SK-N-SH treated with all-trans-retinoic acid at 6 μM for 48 hours (cell line): Measurements from ENCODE around the gene SLC30A10.

Experiments used
- ATAC-seq: fragments of 200-7000 bp; cut with Tn5 transposase; 3 replicates; pipeline ENCODE4 v1.9.1; 2020; ENCODE audit warnings: mild to moderate bottlenecking, moderate library complexity
- ARNTL ChIP-seq: fragments of 450-650 bp; formaldehyde crosslinking; IDR thresholded peaks from 2 replicates; pipeline ENCODE4 v1.5.0; 2020; ENCODE audit warnings: low read depth, mild to moderate bottlenecking, moderate library complexity, borderline replicate concordance
- BACH2 ChIP-seq: fragments of 250-450 bp; sonication (Bioruptor Pico); IDR thresholded peaks from 2 replicates; pipeline ENCODE4 v1.9.0; 2021; ENCODE audit warnings: mild to moderate bottlenecking, borderline replicate concordance
- CSDC2 ChIP-seq: fragments of 250-450 bp; sonication (Bioruptor Pico); IDR thresholded peaks from 2 replicates; pipeline ENCODE4 v1.5.0; 2020; ENCODE audit warnings: mild to moderate bottlenecking, moderate library complexity
- ESRRG ChIP-seq: fragments of 250-450 bp; sonication (Bioruptor Pico); IDR thresholded peaks from 2 replicates; pipeline ENCODE4 v1.6.1; 2021; ENCODE audit warnings: mild to moderate bottlenecking
- GLIS3 ChIP-seq: fragments of 250-450 bp; sonication (Bioruptor Pico); IDR thresholded peaks from 2 replicates; pipeline ENCODE4 v1.5.0; 2020; ENCODE audit warnings: mild to moderate bottlenecking, moderate library complexity
- OSR1 ChIP-seq: fragments of 250-450 bp; sonication (Bioruptor Pico); IDR thresholded peaks from 2 replicates; pipeline ENCODE4 v1.8.0; 2022; ENCODE audit warnings: moderate library complexity, mild to moderate bottlenecking, inconsistent platforms
- PATZ1 ChIP-seq: fragments of 250-450 bp; sonication (Bioruptor Pico); IDR thresholded peaks from 2 replicates; pipeline ENCODE4 v1.8.0; 2020; ENCODE audit warnings: mild to moderate bottlenecking, moderate library complexity, borderline replicate concordance
- PPARA ChIP-seq: fragments of 250-450 bp; sonication (Bioruptor Pico); IDR thresholded peaks from 2 replicates; pipeline ENCODE4 v1.5.0; 2020; ENCODE audit warnings: mild to moderate bottlenecking, borderline replicate concordance
- SNAI2 ChIP-seq: fragments of 250-450 bp; sonication (Bioruptor Pico); IDR thresholded peaks from 2 replicates; pipeline ENCODE4 v1.5.0; 2020; ENCODE audit warnings: mild to moderate bottlenecking, moderate library complexity
- TCF4 ChIP-seq: fragments of 250-450 bp; sonication (Bioruptor Pico); IDR thresholded peaks from 2 replicates; pipeline ENCODE4 v1.8.0; 2021; ENCODE audit warnings: mild to moderate bottlenecking, moderate library complexity, borderline replicate concordance
- TOX ChIP-seq: fragments of 250-450 bp; sonication (Bioruptor Pico); IDR thresholded peaks from 2 replicates; pipeline ENCODE4 v1.8.0; 2021; ENCODE audit warnings: mild to moderate bottlenecking, moderate library complexity, borderline replicate concordance
- ZC3H10 ChIP-seq: fragments of 250-450 bp; sonication (Bioruptor Pico); IDR thresholded peaks from 2 replicates; pipeline ENCODE4 v1.5.1; 2021; ENCODE audit warnings: mild to moderate bottlenecking, moderate library complexity
- ZFP3 ChIP-seq: fragments of 250-450 bp; sonication (Bioruptor Pico); IDR thresholded peaks from 2 replicates; pipeline ENCODE4 v1.5.0; 2020; ENCODE audit warnings: mild to moderate bottlenecking, moderate library complexity
- ZFP30 ChIP-seq: fragments of 450-650 bp; formaldehyde crosslinking; IDR thresholded peaks from 2 replicates; pipeline ENCODE4 v1.5.0; 2022; ENCODE audit warnings: mild to moderate bottlenecking, moderate library complexity
- ZNF565 ChIP-seq: fragments of 450-650 bp; formaldehyde crosslinking; conservative IDR thresholded peaks from 2 replicates; pipeline ENCODE4 v1.5.0; 2020; ENCODE audit warnings: low read depth, mild to moderate bottlenecking, moderate library complexity
- ZNF70 ChIP-seq: fragments of 450-650 bp; formaldehyde crosslinking; IDR thresholded peaks from 2 replicates; pipeline ENCODE4 v1.5.0; 2020; ENCODE audit warnings: mild to moderate bottlenecking, moderate library complexity
- TF ChIP-seq, protein P1 (sequence below): fragments of 250-450 bp; sonication (Bioruptor Pico); IDR thresholded peaks from 2 replicates; pipeline ENCODE4 v1.5.0; 2020; ENCODE audit warnings: mild to moderate bottlenecking, moderate library complexity
- TF ChIP-seq, protein P2 (sequence below): fragments of 250-450 bp; sonication (Bioruptor Pico); IDR thresholded peaks from 2 replicates; pipeline ENCODE4 v1.5.1; 2021; ENCODE audit warnings: mild to moderate bottlenecking, moderate library complexity
- TF ChIP-seq, protein P3 (sequence below): fragments of 250-450 bp; sonication (Bioruptor Pico); IDR thresholded peaks from 2 replicates; pipeline ENCODE4 v1.8.0; 2021; ENCODE audit warnings: low read depth, mild to moderate bottlenecking, moderate library complexity, borderline replicate concordance
- TF ChIP-seq, protein P4 (sequence below): fragments of 250-450 bp; sonication (Bioruptor Pico); IDR thresholded peaks from 2 replicates; pipeline ENCODE4 v1.5.1; 2020; ENCODE audit warnings: low read depth, mild to moderate bottlenecking, moderate library complexity

The SLC30A10 gene

GRCh38 chr1:219959540-219960203, 31.3 kb upstream of the SLC30A10 start:
- no peak for ATAC-seq
- no peak for TF ChIP-seq TOX (CRISPR knock-in tag)
- no peak for TF ChIP-seq ZC3H10 (CRISPR knock-in tag)
- TF ChIP-seq TCF4 (CRISPR knock-in tag), result no peak
- no peak for TF ChIP-seq PPARA (CRISPR knock-in tag)
- no peak for TF ChIP-seq PATZ1 (CRISPR knock-in tag)
- no peak for TF ChIP-seq GLIS3
- no peak for TF ChIP-seq ZNF565 (CRISPR knock-in tag)
- no peak for TF ChIP-seq SNAI2
- no peak for TF ChIP-seq ARNTL
- TF ChIP-seq ESRRG (CRISPR knock-in tag), result no peak
- no peak for TF ChIP-seq OSR1
- TF ChIP-seq, protein P1, sequence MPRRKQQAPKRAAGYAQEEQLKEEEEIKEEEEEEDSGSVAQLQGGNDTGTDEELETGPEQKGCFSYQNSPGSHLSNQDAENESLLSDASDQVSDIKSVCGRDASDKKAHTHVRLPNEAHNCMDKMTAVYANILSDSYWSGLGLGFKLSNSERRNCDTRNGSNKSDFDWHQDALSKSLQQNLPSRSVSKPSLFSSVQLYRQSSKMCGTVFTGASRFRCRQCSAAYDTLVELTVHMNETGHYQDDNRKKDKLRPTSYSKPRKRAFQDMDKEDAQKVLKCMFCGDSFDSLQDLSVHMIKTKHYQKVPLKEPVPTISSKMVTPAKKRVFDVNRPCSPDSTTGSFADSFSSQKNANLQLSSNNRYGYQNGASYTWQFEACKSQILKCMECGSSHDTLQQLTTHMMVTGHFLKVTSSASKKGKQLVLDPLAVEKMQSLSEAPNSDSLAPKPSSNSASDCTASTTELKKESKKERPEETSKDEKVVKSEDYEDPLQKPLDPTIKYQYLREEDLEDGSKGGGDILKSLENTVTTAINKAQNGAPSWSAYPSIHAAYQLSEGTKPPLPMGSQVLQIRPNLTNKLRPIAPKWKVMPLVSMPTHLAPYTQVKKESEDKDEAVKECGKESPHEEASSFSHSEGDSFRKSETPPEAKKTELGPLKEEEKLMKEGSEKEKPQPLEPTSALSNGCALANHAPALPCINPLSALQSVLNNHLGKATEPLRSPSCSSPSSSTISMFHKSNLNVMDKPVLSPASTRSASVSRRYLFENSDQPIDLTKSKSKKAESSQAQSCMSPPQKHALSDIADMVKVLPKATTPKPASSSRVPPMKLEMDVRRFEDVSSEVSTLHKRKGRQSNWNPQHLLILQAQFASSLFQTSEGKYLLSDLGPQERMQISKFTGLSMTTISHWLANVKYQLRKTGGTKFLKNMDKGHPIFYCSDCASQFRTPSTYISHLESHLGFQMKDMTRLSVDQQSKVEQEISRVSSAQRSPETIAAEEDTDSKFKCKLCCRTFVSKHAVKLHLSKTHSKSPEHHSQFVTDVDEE (CRISPR knock-in tag), result no peak
- TF ChIP-seq ZFP30 (CRISPR knock-in tag), result no peak
- TF ChIP-seq, protein P2, sequence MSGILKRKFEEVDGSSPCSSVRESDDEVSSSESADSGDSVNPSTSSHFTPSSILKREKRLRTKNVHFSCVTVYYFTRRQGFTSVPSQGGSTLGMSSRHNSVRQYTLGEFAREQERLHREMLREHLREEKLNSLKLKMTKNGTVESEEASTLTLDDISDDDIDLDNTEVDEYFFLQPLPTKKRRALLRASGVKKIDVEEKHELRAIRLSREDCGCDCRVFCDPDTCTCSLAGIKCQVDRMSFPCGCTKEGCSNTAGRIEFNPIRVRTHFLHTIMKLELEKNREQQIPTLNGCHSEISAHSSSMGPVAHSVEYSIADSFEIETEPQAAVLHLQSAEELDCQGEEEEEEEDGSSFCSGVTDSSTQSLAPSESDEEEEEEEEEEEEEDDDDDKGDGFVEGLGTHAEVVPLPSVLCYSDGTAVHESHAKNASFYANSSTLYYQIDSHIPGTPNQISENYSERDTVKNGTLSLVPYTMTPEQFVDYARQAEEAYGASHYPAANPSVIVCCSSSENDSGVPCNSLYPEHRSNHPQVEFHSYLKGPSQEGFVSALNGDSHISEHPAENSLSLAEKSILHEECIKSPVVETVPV (CRISPR knock-in tag), result no peak
- no peak for TF ChIP-seq BACH2 (CRISPR knock-in tag)
- TF ChIP-seq ZNF70 (CRISPR knock-in tag), result no peak
- no peak for TF ChIP-seq CSDC2 (CRISPR knock-in tag)

- TF ChIP-seq GLIS3 (no peak), SNAI2 (no peak), ESRRG (CRISPR knock-in tag) (no peak), OSR1 (no peak), TOX (CRISPR knock-in tag) (no peak), BACH2 (CRISPR knock-in tag) (no peak), ARNTL (no peak), ZC3H10 (CRISPR knock-in tag) (no peak), ZFP3 (CRISPR knock-in tag) (no peak)
- TF ChIP-seq, protein P3, sequence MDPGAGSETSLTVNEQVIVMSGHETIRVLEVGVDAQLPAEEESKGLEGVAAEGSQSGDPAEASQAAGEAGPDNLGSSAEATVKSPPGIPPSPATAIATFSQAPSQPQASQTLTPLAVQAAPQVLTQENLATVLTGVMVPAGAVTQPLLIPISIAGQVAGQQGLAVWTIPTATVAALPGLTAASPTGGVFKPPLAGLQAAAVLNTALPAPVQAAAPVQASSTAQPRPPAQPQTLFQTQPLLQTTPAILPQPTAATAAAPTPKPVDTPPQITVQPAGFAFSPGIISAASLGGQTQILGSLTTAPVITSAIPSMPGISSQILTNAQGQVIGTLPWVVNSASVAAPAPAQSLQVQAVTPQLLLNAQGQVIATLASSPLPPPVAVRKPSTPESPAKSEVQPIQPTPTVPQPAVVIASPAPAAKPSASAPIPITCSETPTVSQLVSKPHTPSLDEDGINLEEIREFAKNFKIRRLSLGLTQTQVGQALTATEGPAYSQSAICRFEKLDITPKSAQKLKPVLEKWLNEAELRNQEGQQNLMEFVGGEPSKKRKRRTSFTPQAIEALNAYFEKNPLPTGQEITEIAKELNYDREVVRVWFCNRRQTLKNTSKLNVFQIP (CRISPR knock-in tag), result no peak
- TF ChIP-seq, protein P1 (CRISPR knock-in tag), result no peak
- TF ChIP-seq, protein P2 (CRISPR knock-in tag), result no peak
- TF ChIP-seq, protein P4, sequence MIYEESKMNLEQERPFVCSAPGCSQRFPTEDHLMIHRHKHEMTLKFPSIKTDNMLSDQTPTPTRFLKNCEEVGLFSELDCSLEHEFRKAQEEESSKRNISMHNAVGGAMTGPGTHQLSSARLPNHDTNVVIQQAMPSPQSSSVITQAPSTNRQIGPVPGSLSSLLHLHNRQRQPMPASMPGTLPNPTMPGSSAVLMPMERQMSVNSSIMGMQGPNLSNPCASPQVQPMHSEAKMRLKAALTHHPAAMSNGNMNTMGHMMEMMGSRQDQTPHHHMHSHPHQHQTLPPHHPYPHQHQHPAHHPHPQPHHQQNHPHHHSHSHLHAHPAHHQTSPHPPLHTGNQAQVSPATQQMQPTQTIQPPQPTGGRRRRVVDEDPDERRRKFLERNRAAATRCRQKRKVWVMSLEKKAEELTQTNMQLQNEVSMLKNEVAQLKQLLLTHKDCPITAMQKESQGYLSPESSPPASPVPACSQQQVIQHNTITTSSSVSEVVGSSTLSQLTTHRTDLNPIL (CRISPR knock-in tag), result no peak
- no peak for ATAC-seq
Observed at GRCh38 chr1:219958875-219959417, 30.6 kb upstream of the SLC30A10 start.
